HepG2 (cell line): ENCODE measurements around the gene HNF1B. TPM values are rescaled to one million over a fixed set of nuclear protein-coding genes. Genes with fewer than 3 reads are reported as not detected.
A peak's percentile ranks its signal among the peaks of the same experiment; 100 is the strongest.

Experiments used
- DPF2 ChIP-seq: sonication (generic); formaldehyde crosslinking; IDR thresholded peaks from 2 replicates; pipeline ENCODE4 v1.4.0; 2020; ENCODE audit warnings: mild to moderate bottlenecking, low read depth, missing genetic modification reagents, borderline replicate concordance
- FOXA3 ChIP-seq: IDR thresholded peaks from 2 replicates; pipeline ENCODE4 v1.6.1; 2016; ENCODE audit warnings: missing genetic modification reagents, missing compliant biosample characterization
- HOXA7 ChIP-seq: sonication (generic); formaldehyde crosslinking; IDR thresholded peaks from 2 replicates; pipeline ENCODE4 v1.8.1; 2022; ENCODE audit warnings: mild to moderate bottlenecking, missing genetic modification reagents, moderate library complexity
- IKZF1 ChIP-seq: fragments of 450-650 bp; IDR thresholded peaks from 2 replicates; pipeline ENCODE4 v1.7.1; 2016
- KAT8 ChIP-seq: IDR thresholded peaks from 2 replicates; pipeline ENCODE4 v1.6.1; 2016; ENCODE audit warnings: missing genetic modification reagents, missing compliant biosample characterization
- NBN ChIP-seq: fragments of 450-650 bp; conservative IDR thresholded peaks from 2 replicates; pipeline ENCODE4 v1.6.1; 2017
- NR2C2 ChIP-seq: sonication (generic); formaldehyde crosslinking; IDR thresholded peaks from 2 replicates; pipeline ENCODE4 v1.4.0; 2020; ENCODE audit warnings: missing genetic modification reagents, mild to moderate bottlenecking, moderate library complexity, borderline replicate concordance
- STAG1 ChIP-seq: sonication (generic); formaldehyde crosslinking; IDR thresholded peaks from 2 replicates; pipeline ENCODE4 v1.4.0; 2020; ENCODE audit warnings: missing genetic modification reagents
- ZBTB7B ChIP-seq: sonication (generic); formaldehyde crosslinking; IDR thresholded peaks from 2 replicates; pipeline ENCODE4 v1.4.0; 2020; ENCODE audit warnings: missing genetic modification reagents
- ZNF143 ChIP-seq: sonication (generic); formaldehyde crosslinking; IDR thresholded peaks from 2 replicates; pipeline ENCODE4 v1.4.0; 2020; ENCODE audit warnings: missing genetic modification reagents
- ZNF224 ChIP-seq: sonication (generic); formaldehyde crosslinking; IDR thresholded peaks from 2 replicates; pipeline ENCODE4 v1.5.0; 2020; ENCODE audit warnings: mild to moderate bottlenecking, missing genetic modification reagents
- ZNF274 ChIP-seq: sonication (generic); formaldehyde crosslinking; IDR thresholded peaks from 2 replicates; pipeline ENCODE4 v1.5.1; 2020; ENCODE audit warnings: mild to moderate bottlenecking, missing genetic modification reagents
- ZNF724P ChIP-seq: sonication (generic); formaldehyde crosslinking; IDR thresholded peaks from 2 replicates; pipeline ENCODE4 v1.8.0; 2022; ENCODE audit warnings: missing genetic modification reagents, borderline replicate concordance
- ZNF777 ChIP-seq: sonication (generic); formaldehyde crosslinking; IDR thresholded peaks from 2 replicates; pipeline ENCODE4 v1.4.0; 2020; ENCODE audit warnings: missing genetic modification reagents
- polyA plus RNA-seq, 8 experiments: library from polyadenylated mRNA; depleted of rRNA in 3 of 8; stranded (reverse) in 7 of 8; unstranded in 1 of 8; fragments of >200 nt; fragmentation: Illumina TruSeq in 4 of 8; extraction: Trizol in 4 of 8; gene quantifications; 2 replicates each; pipeline versions ENCODE4 v1.2.1 to v1.2.3, GENCODE V29; 2011 to 2016; ENCODE audit warnings: low read depth in 4 of 8, missing spikeins in 1 of 8, mixed read lengths in 1 of 8; ENCODE audit not compliant: insufficient read depth in 1 of 8
- total RNA-seq, 5 experiments: library from RNA; depleted of rRNA; stranded (reverse); fragments of >200 nt; fragmentation: Illumina TruSeq; extraction: Trizol; gene quantifications; 2 replicates each; pipeline ENCODE4 v1.2.3, GENCODE V29; 2016; ENCODE audit warnings: low read depth in 1 of 5
- TF ChIP-seq, protein P1 (sequence below): sonication (generic); formaldehyde crosslinking; IDR thresholded peaks from 2 replicates; pipeline ENCODE4 v1.4.0; 2020; ENCODE audit warnings: missing genetic modification reagents, borderline replicate concordance
- TF ChIP-seq, protein P2 (sequence below), 2 experiments: IDR thresholded peaks; 2 replicates each; pipeline ENCODE4 v1.6.1; 2011 to 2012; ENCODE audit warnings: low read length in 2 of 2, borderline replicate concordance in 1 of 2, low read depth in 1 of 2, mild to moderate bottlenecking in 1 of 2, moderate library complexity in 1 of 2
- TF ChIP-seq, protein P3 (sequence below): sonication (generic); formaldehyde crosslinking; IDR thresholded peaks from 2 replicates; pipeline ENCODE4 v1.5.0; 2020; ENCODE audit warnings: missing genetic modification reagents, mild to moderate bottlenecking, borderline replicate concordance
- TF ChIP-seq, protein P4 (sequence below): IDR thresholded peaks from 2 replicates; pipeline ENCODE4 v1.6.1; 2016; ENCODE audit warnings: low read depth, control low read depth
- TF ChIP-seq, protein P5 (sequence below): sonication (generic); formaldehyde crosslinking; IDR thresholded peaks from 2 replicates; pipeline ENCODE4 v1.4.0; 2020; ENCODE audit warnings: missing genetic modification reagents, borderline replicate concordance

The HNF1B gene
- total and polyA plus RNA-seq, 2 of the 13 experiments (the other 11 are each of a cell fraction or from before 2014, with no cell fraction given) = 1.9 to 5.3 TPM

DNA sequence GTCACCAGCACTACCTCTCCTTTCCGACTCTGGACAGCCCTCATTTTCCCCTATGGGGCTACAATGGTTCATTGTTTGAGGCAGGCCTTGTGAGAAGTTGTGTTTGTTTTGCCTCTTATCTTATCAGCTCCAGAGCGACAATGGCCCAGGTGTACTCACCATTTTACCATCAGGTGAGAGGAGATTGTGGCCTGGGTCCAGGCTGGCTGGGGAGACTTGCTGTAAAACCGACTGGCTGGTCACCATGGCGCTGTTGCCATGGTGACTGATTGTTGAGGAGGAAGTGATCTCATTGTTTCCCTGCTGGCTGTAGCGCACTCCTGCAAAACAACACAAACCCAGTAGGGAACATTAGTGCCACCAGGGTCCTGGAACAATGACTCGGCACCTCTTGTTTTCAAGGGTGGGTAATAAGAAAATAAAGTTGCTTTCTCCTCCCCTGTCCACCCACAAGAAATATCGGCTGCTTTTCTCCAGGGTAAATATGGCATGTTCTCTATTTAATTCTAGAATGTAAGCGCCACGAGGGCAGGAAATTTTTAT, 34.4 kb downstream of the HNF1B start (continued):
- TF ChIP-seq, protein P1, sequence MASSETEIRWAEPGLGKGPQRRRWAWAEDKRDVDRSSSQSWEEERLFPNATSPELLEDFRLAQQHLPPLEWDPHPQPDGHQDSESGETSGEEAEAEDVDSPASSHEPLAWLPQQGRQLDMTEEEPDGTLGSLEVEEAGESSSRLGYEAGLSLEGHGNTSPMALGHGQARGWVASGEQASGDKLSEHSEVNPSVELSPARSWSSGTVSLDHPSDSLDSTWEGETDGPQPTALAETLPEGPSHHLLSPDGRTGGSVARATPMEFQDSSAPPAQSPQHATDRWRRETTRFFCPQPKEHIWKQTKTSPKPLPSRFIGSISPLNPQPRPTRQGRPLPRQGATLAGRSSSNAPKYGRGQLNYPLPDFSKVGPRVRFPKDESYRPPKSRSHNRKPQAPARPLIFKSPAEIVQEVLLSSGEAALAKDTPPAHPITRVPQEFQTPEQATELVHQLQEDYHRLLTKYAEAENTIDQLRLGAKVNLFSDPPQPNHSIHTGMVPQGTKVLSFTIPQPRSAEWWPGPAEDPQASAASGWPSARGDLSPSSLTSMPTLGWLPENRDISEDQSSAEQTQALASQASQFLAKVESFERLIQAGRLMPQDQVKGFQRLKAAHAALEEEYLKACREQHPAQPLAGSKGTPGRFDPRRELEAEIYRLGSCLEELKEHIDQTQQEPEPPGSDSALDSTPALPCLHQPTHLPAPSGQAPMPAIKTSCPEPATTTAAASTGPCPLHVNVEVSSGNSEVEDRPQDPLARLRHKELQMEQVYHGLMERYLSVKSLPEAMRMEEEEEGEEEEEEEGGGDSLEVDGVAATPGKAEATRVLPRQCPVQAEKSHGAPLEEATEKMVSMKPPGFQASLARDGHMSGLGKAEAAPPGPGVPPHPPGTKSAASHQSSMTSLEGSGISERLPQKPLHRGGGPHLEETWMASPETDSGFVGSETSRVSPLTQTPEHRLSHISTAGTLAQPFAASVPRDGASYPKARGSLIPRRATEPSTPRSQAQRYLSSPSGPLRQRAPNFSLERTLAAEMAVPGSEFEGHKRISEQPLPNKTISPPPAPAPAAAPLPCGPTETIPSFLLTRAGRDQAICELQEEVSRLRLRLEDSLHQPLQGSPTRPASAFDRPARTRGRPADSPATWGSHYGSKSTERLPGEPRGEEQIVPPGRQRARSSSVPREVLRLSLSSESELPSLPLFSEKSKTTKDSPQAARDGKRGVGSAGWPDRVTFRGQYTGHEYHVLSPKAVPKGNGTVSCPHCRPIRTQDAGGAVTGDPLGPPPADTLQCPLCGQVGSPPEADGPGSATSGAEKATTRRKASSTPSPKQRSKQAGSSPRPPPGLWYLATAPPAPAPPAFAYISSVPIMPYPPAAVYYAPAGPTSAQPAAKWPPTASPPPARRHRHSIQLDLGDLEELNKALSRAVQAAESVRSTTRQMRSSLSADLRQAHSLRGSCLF (CRISPR knock-in tag) = no peak
- TF ChIP-seq IKZF1 (no peak), FOXA3 (CRISPR knock-in tag) (peak; percentile 81), STAG1 (CRISPR knock-in tag) (no peak), NBN (no peak), DPF2 (CRISPR knock-in tag) (no peak; the same call in 1 of the 2 replicates), ZNF224 (CRISPR knock-in tag) (no peak), ZNF274 (CRISPR knock-in tag) (no peak), ZNF777 (CRISPR knock-in tag) (no peak), HOXA7 (CRISPR knock-in tag) (no peak), ZNF143 (CRISPR knock-in tag) (peak; percentile 31; the same call in 1 of the 2 replicates), ZBTB7B (CRISPR knock-in tag) (peak; percentile 30; the same call in 1 of the 2 replicates), ZNF724P (no peak), NR2C2 (no peak), KAT8 (CRISPR knock-in tag) (no peak)
- TF ChIP-seq, protein P2, sequence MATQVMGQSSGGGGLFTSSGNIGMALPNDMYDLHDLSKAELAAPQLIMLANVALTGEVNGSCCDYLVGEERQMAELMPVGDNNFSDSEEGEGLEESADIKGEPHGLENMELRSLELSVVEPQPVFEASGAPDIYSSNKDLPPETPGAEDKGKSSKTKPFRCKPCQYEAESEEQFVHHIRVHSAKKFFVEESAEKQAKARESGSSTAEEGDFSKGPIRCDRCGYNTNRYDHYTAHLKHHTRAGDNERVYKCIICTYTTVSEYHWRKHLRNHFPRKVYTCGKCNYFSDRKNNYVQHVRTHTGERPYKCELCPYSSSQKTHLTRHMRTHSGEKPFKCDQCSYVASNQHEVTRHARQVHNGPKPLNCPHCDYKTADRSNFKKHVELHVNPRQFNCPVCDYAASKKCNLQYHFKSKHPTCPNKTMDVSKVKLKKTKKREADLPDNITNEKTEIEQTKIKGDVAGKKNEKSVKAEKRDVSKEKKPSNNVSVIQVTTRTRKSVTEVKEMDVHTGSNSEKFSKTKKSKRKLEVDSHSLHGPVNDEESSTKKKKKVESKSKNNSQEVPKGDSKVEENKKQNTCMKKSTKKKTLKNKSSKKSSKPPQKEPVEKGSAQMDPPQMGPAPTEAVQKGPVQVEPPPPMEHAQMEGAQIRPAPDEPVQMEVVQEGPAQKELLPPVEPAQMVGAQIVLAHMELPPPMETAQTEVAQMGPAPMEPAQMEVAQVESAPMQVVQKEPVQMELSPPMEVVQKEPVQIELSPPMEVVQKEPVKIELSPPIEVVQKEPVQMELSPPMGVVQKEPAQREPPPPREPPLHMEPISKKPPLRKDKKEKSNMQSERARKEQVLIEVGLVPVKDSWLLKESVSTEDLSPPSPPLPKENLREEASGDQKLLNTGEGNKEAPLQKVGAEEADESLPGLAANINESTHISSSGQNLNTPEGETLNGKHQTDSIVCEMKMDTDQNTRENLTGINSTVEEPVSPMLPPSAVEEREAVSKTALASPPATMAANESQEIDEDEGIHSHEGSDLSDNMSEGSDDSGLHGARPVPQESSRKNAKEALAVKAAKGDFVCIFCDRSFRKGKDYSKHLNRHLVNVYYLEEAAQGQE (IDR thresholded peaks at IDR 0.05; ENCODE audit: borderline replicate concordance in 1 of 2, low read depth in 1 of 2, low read length in 2 of 2) = no peak
- TF ChIP-seq, protein P3, sequence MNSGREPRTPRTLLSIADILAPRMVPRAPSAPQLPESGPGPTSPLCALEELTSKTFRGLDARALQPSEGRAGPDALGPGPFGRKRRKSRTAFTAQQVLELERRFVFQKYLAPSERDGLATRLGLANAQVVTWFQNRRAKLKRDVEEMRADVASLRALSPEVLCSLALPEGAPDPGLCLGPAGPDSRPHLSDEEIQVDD (CRISPR knock-in tag) = no peak
- TF ChIP-seq, protein P4, sequence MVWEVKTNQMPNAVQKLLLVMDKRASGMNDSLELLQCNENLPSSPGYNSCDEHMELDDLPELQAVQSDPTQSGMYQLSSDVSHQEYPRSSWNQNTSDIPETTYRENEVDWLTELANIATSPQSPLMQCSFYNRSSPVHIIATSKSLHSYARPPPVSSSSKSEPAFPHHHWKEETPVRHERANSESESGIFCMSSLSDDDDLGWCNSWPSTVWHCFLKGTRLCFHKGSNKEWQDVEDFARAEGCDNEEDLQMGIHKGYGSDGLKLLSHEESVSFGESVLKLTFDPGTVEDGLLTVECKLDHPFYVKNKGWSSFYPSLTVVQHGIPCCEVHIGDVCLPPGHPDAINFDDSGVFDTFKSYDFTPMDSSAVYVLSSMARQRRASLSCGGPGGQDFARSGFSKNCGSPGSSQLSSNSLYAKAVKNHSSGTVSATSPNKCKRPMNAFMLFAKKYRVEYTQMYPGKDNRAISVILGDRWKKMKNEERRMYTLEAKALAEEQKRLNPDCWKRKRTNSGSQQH (CRISPR knock-in tag) = 0 out of 2 replicates have a peak, but pooled peaks have one; percentile 43
- TF ChIP-seq, protein P5, sequence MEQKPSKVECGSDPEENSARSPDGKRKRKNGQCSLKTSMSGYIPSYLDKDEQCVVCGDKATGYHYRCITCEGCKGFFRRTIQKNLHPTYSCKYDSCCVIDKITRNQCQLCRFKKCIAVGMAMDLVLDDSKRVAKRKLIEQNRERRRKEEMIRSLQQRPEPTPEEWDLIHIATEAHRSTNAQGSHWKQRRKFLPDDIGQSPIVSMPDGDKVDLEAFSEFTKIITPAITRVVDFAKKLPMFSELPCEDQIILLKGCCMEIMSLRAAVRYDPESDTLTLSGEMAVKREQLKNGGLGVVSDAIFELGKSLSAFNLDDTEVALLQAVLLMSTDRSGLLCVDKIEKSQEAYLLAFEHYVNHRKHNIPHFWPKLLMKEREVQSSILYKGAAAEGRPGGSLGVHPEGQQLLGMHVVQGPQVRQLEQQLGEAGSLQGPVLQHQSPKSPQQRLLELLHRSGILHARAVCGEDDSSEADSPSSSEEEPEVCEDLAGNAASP = peak; percentile 30; the same call in 1 of the 2 replicates
